HEK293T (cell line): ENCODE results near the gene ASIC4.

Source experiments
- CTCF ChIA-PET: fragments of 350-600 bp; formaldehyde crosslinking; extraction: SDS; loops from one replicate; lab custom pipeline; 2021; ENCODE audit warnings: antibody characterized with exemption, inconsistent platforms; lab: Yijun Ruan, JAX
- POLR2A ChIA-PET: fragments of 350-600 bp; formaldehyde crosslinking; extraction: SDS; loops from one replicate; lab custom pipeline; 2020; ENCODE audit warnings: antibody characterized with exemption, inconsistent platforms; lab: Yijun Ruan, JAX
- DNase-seq: peaks from one replicate; pipeline ENCODE4 v3.0.0; 2012; ENCODE audit warnings: mixed read lengths; ENCODE audit errors: extremely low spot score
- ARNT ChIP-seq: fragments of 450-650 bp; IDR thresholded peaks from 2 replicates; pipeline ENCODE4 v1.6.1; 2017; ENCODE audit warnings: mild to moderate bottlenecking
- BHLHE40 ChIP-seq: fragments of 450-650 bp; IDR thresholded peaks from 2 replicates; pipeline ENCODE4 v1.6.1; 2016; ENCODE audit warnings: mild to moderate bottlenecking, moderate library complexity, borderline replicate concordance
- CTBP1 ChIP-seq: fragments of 450-650 bp; IDR thresholded peaks from 2 replicates; pipeline ENCODE4 v1.6.1; 2016; ENCODE audit warnings: borderline replicate concordance
- ELF4 ChIP-seq: fragments of 450-650 bp; IDR thresholded peaks from 2 replicates; pipeline ENCODE4 v1.6.1; 2017; ENCODE audit warnings: antibody characterized with exemption
- FOXA1 ChIP-seq: fragments of 450-650 bp; IDR thresholded peaks from 2 replicates; pipeline ENCODE4 v1.6.1; 2016; ENCODE audit warnings: mild to moderate bottlenecking
- FOXK2 ChIP-seq: fragments of 450-650 bp; IDR thresholded peaks from 2 replicates; pipeline ENCODE4 v1.6.1; 2016; ENCODE audit warnings: mild to moderate bottlenecking
- FOXM1 ChIP-seq: fragments of 450-650 bp; IDR thresholded peaks from 2 replicates; pipeline ENCODE4 v1.6.1; 2017; ENCODE audit warnings: mild to moderate bottlenecking, borderline replicate concordance
- HDGF ChIP-seq: fragments of 450-650 bp; IDR thresholded peaks from 2 replicates; pipeline ENCODE4 v1.6.1; 2017; ENCODE audit warnings: antibody characterized with exemption, borderline replicate concordance
- L3MBTL2 ChIP-seq: fragments of 450-650 bp; conservative IDR thresholded peaks from 2 replicates; pipeline ENCODE4 v1.6.1; 2016; ENCODE audit warnings: mild to moderate bottlenecking
- LEF1 ChIP-seq: fragments of 450-650 bp; IDR thresholded peaks from 2 replicates; pipeline ENCODE4 v1.6.1; 2017; ENCODE audit warnings: mild to moderate bottlenecking, borderline replicate concordance
- NFRKB ChIP-seq: fragments of 450-650 bp; IDR thresholded peaks from 2 replicates; pipeline ENCODE4 v1.6.1; 2016; ENCODE audit warnings: mild to moderate bottlenecking, moderate library complexity
- PKNOX1 ChIP-seq: fragments of 450-650 bp; IDR thresholded peaks from 2 replicates; pipeline ENCODE4 v1.6.1; 2016
- SP1 ChIP-seq: fragments of 450-650 bp; IDR thresholded peaks from 2 replicates; pipeline ENCODE4 v1.6.1; 2017
- SUZ12 ChIP-seq: fragments of 450-650 bp; IDR thresholded peaks from 2 replicates; pipeline ENCODE4 v1.6.1; 2016; ENCODE audit warnings: mild to moderate bottlenecking
- TARDBP ChIP-seq: fragments of 450-650 bp; IDR thresholded peaks from 2 replicates; pipeline ENCODE4 v1.6.1; 2016
- ZNF384 ChIP-seq: fragments of 450-650 bp; IDR thresholded peaks from 2 replicates; pipeline ENCODE4 v1.6.1; 2016

ASIC4 gene

DNA sequence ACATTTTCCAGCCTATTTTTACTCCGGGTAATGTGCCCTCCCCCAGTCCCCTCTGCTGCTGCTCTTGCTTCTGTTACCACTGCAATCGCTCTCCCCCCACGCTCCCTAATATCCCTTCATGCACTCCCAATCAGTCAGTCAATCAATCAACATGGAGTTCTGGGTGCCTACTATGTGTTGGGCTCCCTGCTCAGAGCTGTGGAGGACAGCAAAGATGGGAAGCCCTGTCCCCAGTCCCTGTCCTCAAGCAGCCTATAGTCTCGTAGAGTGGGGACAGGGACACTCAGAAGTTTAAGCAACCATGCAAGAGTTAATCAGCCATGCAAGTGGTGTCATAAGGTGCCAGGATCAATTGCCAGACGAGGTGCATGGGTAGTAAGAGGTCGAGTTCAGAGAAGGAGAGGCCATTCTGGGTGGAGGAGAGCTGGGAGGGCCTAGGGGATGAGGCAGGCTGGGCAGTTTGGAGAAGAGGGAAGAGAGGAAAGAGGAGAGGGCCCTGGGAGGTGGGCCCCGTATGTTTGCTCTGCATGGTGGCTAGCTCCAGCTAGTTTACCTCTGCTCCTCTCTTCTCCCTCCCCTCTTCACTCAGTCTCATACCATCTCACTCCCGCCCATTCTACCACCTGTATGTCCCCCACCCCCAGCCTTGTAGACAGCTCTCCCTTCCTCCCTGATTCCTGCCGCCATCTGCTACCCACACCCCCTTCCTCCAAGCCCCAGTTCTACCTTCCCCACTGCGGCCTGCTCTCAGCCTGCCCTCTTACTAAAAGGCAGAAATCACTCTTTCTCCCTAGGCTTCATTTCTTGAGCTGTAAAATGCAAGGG, 3.9 kb downstream of the ASIC4 start:
- TF ChIP-seq ARNT (no peak), SUZ12 (no peak), L3MBTL2 (no peak), FOXK2 (no peak), FOXM1 (no peak), ZNF384 (no peak), CTBP1 (no peak)
- ChIA-PET CTCF (interaction anchor here (0.7 to 1.9 kb wide), 6 partner anchors 8 to 129 kb away, joined by 3 to 13 read pairs (median 6); no protein-coding TSS in a partner anchor), POLR2A (interaction anchor here (0.9 kb wide), 1 partner anchor 19 kb away, joined by 4 read pairs; the partner anchor contains the start of gene GMPPA)
- DNase-seq: no peak

GRCh38 chr2:219519526-219519916, 5.2 kb downstream of the ASIC4 start:
- TF ChIP-seq NFRKB (no peak), TARDBP (no peak)
- CTCF ChIA-PET: interaction anchor here (0.7 to 2.9 kb wide), 8 partner anchors 9 to 131 kb away, joined by 3 to 13 read pairs (median 6); no protein-coding TSS in a partner anchor
- DNase-seq: no peak
- POLR2A ChIA-PET: interaction anchor here (1.2 kb wide), 1 partner anchor 19 kb away, joined by 3 read pairs; no protein-coding TSS in a partner anchor

- POLR2A ChIA-PET: interaction anchor here (0.7 to 1.2 kb wide), 5 partner anchors 9 to 96 kb away, joined by 3 to 4 read pairs (median 3); partner anchors contain the start of gene STK11IP
- DNase-seq: no peak
- TF ChIP-seq BHLHE40: no peak
- no peak for TF ChIP-seq PKNOX1
- TF ChIP-seq TARDBP: no peak
- TF ChIP-seq ARNT: no peak
- TF ChIP-seq SUZ12: no peak
- TF ChIP-seq CTBP1: no peak
- no peak for TF ChIP-seq ELF4
- no peak for TF ChIP-seq NFRKB
- TF ChIP-seq FOXK2: no peak
- TF ChIP-seq L3MBTL2: no peak
- TF ChIP-seq SP1: no peak
- no peak for TF ChIP-seq HDGF
- TF ChIP-seq FOXA1: no peak
- no peak for TF ChIP-seq FOXM1
- no peak for TF ChIP-seq ZNF384
- no peak for TF ChIP-seq LEF1
- CTCF ChIA-PET: interaction anchor here (0.6 to 2.9 kb wide), 12 partner anchors 9 to 175 kb away, joined by 3 to 21 read pairs (median 4); a partner anchor contains a TSS
These were observed 5.8 kb downstream of the ASIC4 start for GRCh38 chr2:219520079-219520478.

GRCh38 chr2:219521066-219521880, 7.0 kb downstream of the ASIC4 start:
- peak; percentile 79 for DNase-seq
- POLR2A ChIA-PET: interaction anchor here (1.2 to 1.5 kb wide), 2 partner anchors 10 to 11 kb away, joined by 3 to 6 read pairs; no protein-coding TSS in a partner anchor
- TF ChIP-seq PKNOX1 (no peak), SUZ12 (no peak), TARDBP (no peak), FOXA1 (no peak)
- CTCF ChIA-PET: interaction anchor here (0.9 to 2.9 kb wide), 10 partner anchors 8 to 133 kb away, joined by 3 to 21 read pairs (median 4); partner anchors contain the start of gene GMPPA

- DNase-seq: peak; percentile 66
- TF ChIP-seq FOXM1: no peak
- TF ChIP-seq SUZ12: no peak
- no peak for TF ChIP-seq CTBP1
- TF ChIP-seq TARDBP: no peak
- TF ChIP-seq HDGF: no peak
- no peak for TF ChIP-seq ELF4
- TF ChIP-seq BHLHE40: no peak
- TF ChIP-seq ARNT: no peak
- no peak for TF ChIP-seq FOXK2
- TF ChIP-seq FOXA1: no peak
- TF ChIP-seq NFRKB: no peak
- ChIA-PET POLR2A (interaction anchor here (0.5 to 1.6 kb wide), 3 partner anchors 12 to 115 kb away, joined by 3 to 6 read pairs (median 6); no protein-coding TSS in a partner anchor), CTCF (interaction anchor here (0.6 to 3.8 kb wide), 9 partner anchors 8 to 132 kb away, joined by 3 to 25 read pairs (median 4); partner anchors contain the start of genes ASIC4 and GMPPA)
These were observed 8.1 kb downstream of the ASIC4 start for GRCh38 chr2:219522111-219523030.
